HEK293T (cell line): ENCODE results near the gene PLP1.

Experiments used
- HDGF ChIP-seq: fragments of 450-650 bp; IDR thresholded peaks from 2 replicates; pipeline ENCODE4 v1.6.1; 2017; ENCODE audit warnings: antibody characterized with exemption, borderline replicate concordance
- PKNOX1 ChIP-seq: fragments of 450-650 bp; IDR thresholded peaks from 2 replicates; pipeline ENCODE4 v1.6.1; 2016

- TF ChIP-seq HDGF (no peak), PKNOX1 (no peak)
Measured at GRCh38 chrX:103733017-103733416, 43.6 kb upstream of the PLP1 start.
